Spleen (tissue), 11 donors: ENCODE measurements around the gene SLC22A4. TPM values are rescaled to one million over a fixed set of nuclear protein-coding genes. Genes with fewer than 3 reads are reported as not detected.
A peak's percentile ranks its signal among the peaks of the same experiment; 100 is the strongest.

ENCODE experiments used
- DNase-seq: peaks from one replicate; pipeline ENCODE4 v3.0.0-alpha.2; 2020
- H3K27ac ChIP-seq, 8 donors: fragments of 200-600 bp; sonication (generic) in 7 of 8; 1 replicate in 4 of 8; 2 replicates in 4 of 8; pipeline versions ENCODE4 v1.5.0 to v1.8.0; 2016 to 2021; ENCODE audit warnings: inconsistent platforms in 4 of 8, mild to moderate bottlenecking in 4 of 8, moderate library complexity in 1 of 8
- H3K27me3 ChIP-seq, 7 donors: fragments of 200-600 bp; sonication (generic) in 6 of 7; replicated peaks in 1 of 7; 1 replicate in 4 of 7; 2 replicates in 3 of 7; pipeline versions ENCODE4 v1.5.0 to v1.8.0; 2016 to 2021; ENCODE audit warnings: inconsistent platforms in 3 of 7, mild to moderate bottlenecking in 1 of 7
- H3K36me3 ChIP-seq, 6 donors: fragments of 200-600 bp; sonication (generic) in 5 of 6; 1 replicate in 4 of 6; 2 replicates in 2 of 6; pipeline versions ENCODE4 v1.5.0 to v1.8.0; 2016 to 2021; ENCODE audit warnings: inconsistent platforms in 2 of 6
- H3K4me1 ChIP-seq, 6 donors: fragments of 200-600 bp; sonication (generic) in 5 of 6; 1 replicate in 3 of 6; 2 replicates in 3 of 6; pipeline versions ENCODE4 v1.5.0 to v1.8.0; 2016 to 2021; ENCODE audit warnings: inconsistent platforms in 3 of 6
- H3K4me3 ChIP-seq, 8 donors: fragments of 200-600 bp; sonication (generic) in 7 of 8; 1 replicate in 4 of 8; 2 replicates in 4 of 8; pipeline versions ENCODE4 v1.5.0 to v1.8.0; 2016 to 2021; ENCODE audit warnings: inconsistent platforms in 4 of 8, mild to moderate bottlenecking in 4 of 8, moderate library complexity in 2 of 8
- H3K9me3 ChIP-seq, 8 donors: fragments of 200-600 bp; sonication (generic) in 7 of 8; 1 replicate in 4 of 8; 2 replicates in 4 of 8; pipeline versions ENCODE4 v1.5.0 to v1.8.0; 2016 to 2021; ENCODE audit warnings: inconsistent platforms in 4 of 8
- CTCF ChIP-seq, 11 experiments: fragments of 200-600 bp in 7 of 11; fragments of 450-650 bp in 4 of 11; sonication (generic) in 4 of 11; IDR thresholded peaks in 8 of 11; conservative IDR thresholded peaks in 3 of 11; 1 replicate in 7 of 11; 2 replicates in 4 of 11; pipeline versions ENCODE4 v1.4.0 to v1.8.0; 2016 to 2021; ENCODE audit warnings: antibody characterized with exemption in 11 of 11, inconsistent platforms in 4 of 11, mild to moderate bottlenecking in 1 of 11
- POLR2A ChIP-seq, 3 donors: fragments of 450-650 bp; IDR thresholded peaks; one replicate each; pipeline ENCODE4 v1.5.1; 2017; ENCODE audit warnings: antibody characterized with exemption in 3 of 3, mild to moderate bottlenecking in 1 of 3
- POLR2AphosphoS5 ChIP-seq, 3 donors: sonication (generic); formaldehyde crosslinking; IDR thresholded peaks; one replicate each; pipeline ENCODE4 v1.5.1; 2017; ENCODE audit warnings: antibody characterized with exemption in 3 of 3
- WGBS, 5 donors: extraction: QIAGEN DNeasy Blood & Tissue Kit in 3 of 5; methylation state at CpG; one replicate each; pipeline versions ENCODE4 v1.1.5 to v1.1.7; 2013 to 2018; 5-methylcytosine and 5-hydroxymethylcytosine counted together
- intact Hi-C: fragments of 100-400 bp; cut with DNase I; formaldehyde crosslinking; loops from one replicate; pipeline ENCODE4 v1.15.0; 2023; ENCODE audit warnings: low total_unique reads
- polyA plus RNA-seq, 3 donors: library from polyadenylated mRNA; stranded (reverse); fragments of 200-250 nt; gene quantifications; one replicate each; pipeline ENCODE4 v1.2.1, GENCODE V29; 2013
- total RNA-seq, 7 donors: library from RNA; depleted of rRNA in 3 of 7; stranded (reverse); fragments of >200 nt in 3 of 7; fragmentation: NEBNext Ultra II Directional in 4 of 7; extraction: Animal tissue kit (Norgen Biotek cat#: 25700) in 4 of 7; gene quantifications; one replicate each; pipeline versions ENCODE4 v1.1.0 to v1.2.1, GENCODE V29; 2016 to 2021
- donor health status: healthy with polysubstance abuse.
- donor health status: DM: no; HTN: no; CAD: no; lungs with moderate emphysema.
- donor health status: DM: no; HTN: no; CAD: no.
- donor health status: Bipolar disorder and iron deficiency.
- donor health status: healthy.
- donor health status: DM: no; HTN: no; CAD: no.
- donor health status: DM: yes; HTN: yes; CAD: no.

The SLC22A4 gene
- total and polyA plus RNA-seq, 10 donors = 0.47 to 25.1 (median 8.5) TPM

GRCh38 chr5:132296412-132297016 lies 2.3 kb downstream of the SLC22A4 start:
- H3K27me3 ChIP-seq = peaks cover 0 to 37% (median 5%) of the 10 kb centered on the region in 7 donors
- peak overlapping the region in 7 of 8 donors; percentile 91 to 98 (median 96) for H3K27ac ChIP-seq
- peak in 1 of 3 donors; percentile 49 for TF ChIP-seq POLR2AphosphoS5 (IDR thresholded peaks at IDR 0.05)
- no peak for TF ChIP-seq POLR2A (IDR thresholded peaks at IDR 0.05)
- no peak for TF ChIP-seq CTCF (IDR thresholded peaks at IDR 0.05 in 8 of 11, conservative IDR thresholded peaks at IDR 0.05 in 3 of 11)
- H3K4me3 ChIP-seq = peak overlapping the region in 5 of 8 donors; percentile 1 to 77 (median 61)
- peaks cover 8 to 74% (median 33%) of the 10 kb centered on the region in 6 donors for H3K4me1 ChIP-seq
- 69 to 90% (median 77%) methylated on average over 8 of the region's 8 CpGs for WGBS, 5 donors
- no peaks in the 10 kb centered on the region for H3K9me3 ChIP-seq
- H3K36me3 ChIP-seq = no peaks in the 10 kb centered on the region
- intact Hi-C loops = no loop called here
- DNase-seq = peak; percentile 81

- Histone ChIP-seq H3K27ac (peak overlapping the region in 5 of 8 donors; percentile 91 to 98 (median 94)), H3K9me3 (no peaks in the 10 kb centered on the region), H3K36me3 (peaks cover 0 to under 1% (median 0%) of the 10 kb centered on the region in 6 donors), H3K4me3 (peak overlapping the region in 4 of 8 donors; percentile 1 to 77 (median 62)), H3K27me3 (peaks cover 0 to 37% (median 5%) of the 10 kb centered on the region in 7 donors), H3K4me1 (peaks cover 8 to 78% (median 32%) of the 10 kb centered on the region in 6 donors)
- TF ChIP-seq CTCF (IDR thresholded peaks at IDR 0.05 in 8 of 11, conservative IDR thresholded peaks at IDR 0.05 in 3 of 11) (no peak), POLR2A (IDR thresholded peaks at IDR 0.05) (no peak), POLR2AphosphoS5 (IDR thresholded peaks at IDR 0.05) (no peak)
- WGBS, 5 donors = 91 to 95% (median 92%) methylated on average over 4 of the region's 4 CpGs
- intact Hi-C loops = no loop called here
- no peak for DNase-seq
Observed at GRCh38 chr5:132297211-132297940, 3.2 kb downstream of the SLC22A4 start.

GRCh38 chr5:132298298-132299212 lies 4.4 kb downstream of the SLC22A4 start:
- Histone ChIP-seq H3K9me3 (no peaks in the 10 kb centered on the region), H3K4me1 (peaks cover 8 to 66% (median 22%) of the 10 kb centered on the region in 6 donors), H3K27me3 (peaks cover 0 to 30% (median 5%) of the 10 kb centered on the region in 7 donors), H3K36me3 (peaks cover 0 to 12% (median 0%) of the 10 kb centered on the region in 6 donors), H3K4me3 (peak overlapping the region in 1 of 8 donors; percentile 32), H3K27ac (peak overlapping the region in 6 of 8 donors; percentile 39 to 96 (median 66))
- WGBS, 5 donors = 52 to 79% (median 65%) methylated on average over 6 of the region's 6 CpGs
- TF ChIP-seq POLR2AphosphoS5 (IDR thresholded peaks at IDR 0.05) (no peak), CTCF (IDR thresholded peaks at IDR 0.05 in 8 of 11, conservative IDR thresholded peaks at IDR 0.05 in 3 of 11) (no peak), POLR2A (IDR thresholded peaks at IDR 0.05) (no peak)
- intact Hi-C loops = no loop called here
- no peak for DNase-seq
